ENCODE results near the gene UCHL3. TPM values are rescaled to one million over a fixed set of nuclear protein-coding genes. Genes with fewer than 3 reads are reported as not detected.

Gene UCHL3
- total and polyA plus RNA-seq, 2 experiments from 2014 or later = 64.6 to 143 TPM

- TF ChIP-seq JUNB (IDR thresholded peaks at IDR 0.05; ENCODE audit: unreplicated experiment) (no peak), EZH2 (IDR thresholded peaks at IDR 0.05; ENCODE audit: low read depth, unreplicated experiment) (no peak), POLR2AphosphoS5 (IDR thresholded peaks at IDR 0.05; ENCODE audit: low read depth) (no peak), NANOG (IDR thresholded peaks at IDR 0.05; ENCODE audit: borderline replicate concordance) (no peak), REST (IDR thresholded peaks at IDR 0.05; ENCODE audit: unreplicated experiment) (no peak), ZNF114 (CRISPR knock-in tag; IDR thresholded peaks at IDR 0.05) (no peak), CREB1 (CRISPR knock-in tag; IDR thresholded peaks at IDR 0.05; ENCODE audit: low read depth) (no peak), EZH2phosphoT487 (IDR thresholded peaks at IDR 0.05; ENCODE audit: unreplicated experiment) (no peak), ZNF462 (CRISPR knock-in tag; IDR thresholded peaks at IDR 0.05) (no peak), CTCF (conservative IDR thresholded peaks at IDR 0.05; ENCODE audit: low read depth in 2 of 2) (no peak), ETS1 (IDR thresholded peaks at IDR 0.05) (no peak), STAT1 (IDR thresholded peaks at IDR 0.05; ENCODE audit: unreplicated experiment) (no peak)
- ATAC-seq (no peak), DNase-seq (ENCODE audit: low spot score) (no peak)
- H3K9me2 ChIP-seq (ENCODE audit: insufficient read depth) = no peaks in the 10 kb centered on the region
- Mint-ChIP-seq H3K9me3 (no peaks in the 10 kb centered on the region), H3K27ac (no peak overlapping the region), H3K36me3 (ENCODE audit: low read depth) (peaks cover 12% of the 10 kb centered on the region; the same call in 2 of the 3 replicates), H3K4me1 (peaks cover 11% of the 10 kb centered on the region; the same call in 2 of the 3 replicates), H3K4me3 (no peak overlapping the region), H3K27me3 (ENCODE audit: insufficient read depth, low read depth, poor library complexity) (no peaks in the 10 kb centered on the region)
- H3K4me1 ChIP-seq (ENCODE audit: insufficient read depth) = peaks cover 8% of the 10 kb centered on the region
- H3K36me3 ChIP-seq (ENCODE audit: insufficient read depth) = no peaks in the 10 kb centered on the region
- no peak overlapping the region for H3K4me2 ChIP-seq
- no peak overlapping the region for H3K27ac ChIP-seq (ENCODE audit: low read depth)
- no peaks in the 10 kb centered on the region for H3K27me3 ChIP-seq (ENCODE audit: insufficient read depth)
- H3K79me2 ChIP-seq (replicated peaks; ENCODE audit: insufficient read depth) = no peaks in the 10 kb centered on the region
- no peaks in the 10 kb centered on the region for H4K20me1 ChIP-seq (replicated peaks; ENCODE audit: insufficient read depth)
- H3K4me3 ChIP-seq = no peak overlapping the region
- H2AFZ ChIP-seq = no peak overlapping the region
- H3F3A ChIP-seq (replicated peaks; ENCODE audit: low read depth) = no peaks in the 10 kb centered on the region
Observed at GRCh38 chr13:75596657-75597182, 47.1 kb downstream of the UCHL3 start.

All from GM23338 (cell line).